ENCODE data around the gene ASAP2. TPM values are rescaled to one million over a fixed set of nuclear protein-coding genes. Genes with fewer than 3 reads are reported as not detected.

Gene ASAP2
- total RNA-seq, 2 experiments from 2014 or later, result 0.27 TPM; not detected in 1

DNA sequence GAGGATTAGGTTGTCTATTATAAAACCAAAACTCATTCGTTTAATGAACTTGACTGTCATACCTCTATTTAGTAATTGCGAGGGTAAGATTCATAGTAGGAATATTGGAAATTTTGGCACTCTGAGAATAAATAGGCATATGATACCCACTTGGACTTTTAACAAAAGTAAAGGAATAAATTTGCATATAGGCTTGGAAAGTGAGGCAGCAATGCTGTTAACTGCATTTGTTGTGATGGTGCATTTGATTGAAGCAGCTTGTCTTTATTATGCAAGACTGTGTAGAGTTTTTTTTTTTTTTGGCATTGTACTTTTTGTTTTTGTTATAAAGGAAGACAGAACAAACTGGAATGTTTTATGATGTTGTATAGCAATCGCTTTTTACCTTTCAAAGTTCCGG is 197.8 kb downstream of the ASAP2 start:
- Histone ChIP-seq H3K9me3 (ENCODE audit: low read length) (no peaks in the 10 kb centered on the region), H4K20me1 (ENCODE audit: insufficient read depth, low read length) (no peaks in the 10 kb centered on the region), H3K9me2 (ENCODE audit: insufficient read depth, low read length) (no peaks in the 10 kb centered on the region), H3K79me2 (ENCODE audit: insufficient read depth, low read depth, low read length) (no peaks in the 10 kb centered on the region), H3K4me1 (ENCODE audit: insufficient read depth, low read length, poor library complexity, severe bottlenecking) (peaks cover 4% of the 10 kb centered on the region), H3K4me2 (ENCODE audit: low read length) (no peak overlapping the region), H3K36me3 (ENCODE audit: insufficient read depth, low read length) (peaks cover 28% of the 10 kb centered on the region; the same call in 1 of the 2 replicates), H2AFZ (ENCODE audit: low read length) (no peak overlapping the region), H3K27ac (ENCODE audit: low read depth, low read length, poor library complexity, severe bottlenecking) (no peak overlapping the region), H3K4me3 (ENCODE audit: low read depth, low read length, poor library complexity, severe bottlenecking) (no peak overlapping the region)
- no peak for DNase-seq (ENCODE audit: low spot score)
- intact Hi-C loops (cut with micrococcal nuclease; ENCODE audit: unreplicated experiment), result no loop called here
- CTCF ChIA-PET (ENCODE audit: unreplicated experiment), result no interaction called here
- no peak for TF ChIP-seq EZH2phosphoT487 (IDR thresholded peaks at IDR 0.05; ENCODE audit: borderline replicate concordance, low read depth, low read length)
- TF ChIP-seq, protein P1, sequence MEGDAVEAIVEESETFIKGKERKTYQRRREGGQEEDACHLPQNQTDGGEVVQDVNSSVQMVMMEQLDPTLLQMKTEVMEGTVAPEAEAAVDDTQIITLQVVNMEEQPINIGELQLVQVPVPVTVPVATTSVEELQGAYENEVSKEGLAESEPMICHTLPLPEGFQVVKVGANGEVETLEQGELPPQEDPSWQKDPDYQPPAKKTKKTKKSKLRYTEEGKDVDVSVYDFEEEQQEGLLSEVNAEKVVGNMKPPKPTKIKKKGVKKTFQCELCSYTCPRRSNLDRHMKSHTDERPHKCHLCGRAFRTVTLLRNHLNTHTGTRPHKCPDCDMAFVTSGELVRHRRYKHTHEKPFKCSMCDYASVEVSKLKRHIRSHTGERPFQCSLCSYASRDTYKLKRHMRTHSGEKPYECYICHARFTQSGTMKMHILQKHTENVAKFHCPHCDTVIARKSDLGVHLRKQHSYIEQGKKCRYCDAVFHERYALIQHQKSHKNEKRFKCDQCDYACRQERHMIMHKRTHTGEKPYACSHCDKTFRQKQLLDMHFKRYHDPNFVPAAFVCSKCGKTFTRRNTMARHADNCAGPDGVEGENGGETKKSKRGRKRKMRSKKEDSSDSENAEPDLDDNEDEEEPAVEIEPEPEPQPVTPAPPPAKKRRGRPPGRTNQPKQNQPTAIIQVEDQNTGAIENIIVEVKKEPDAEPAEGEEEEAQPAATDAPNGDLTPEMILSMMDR (conservative IDR thresholded peaks at IDR 0.05; ENCODE audit: low read length), result no peak
- POLR2A ChIA-PET, result interaction anchor here (0.6 kb wide), 1 partner anchor 582 kb away, joined by 3 read pairs; no protein-coding TSS in a partner anchor
- BruUV-seq (replicated peaks), result no TSS peak

DNA sequence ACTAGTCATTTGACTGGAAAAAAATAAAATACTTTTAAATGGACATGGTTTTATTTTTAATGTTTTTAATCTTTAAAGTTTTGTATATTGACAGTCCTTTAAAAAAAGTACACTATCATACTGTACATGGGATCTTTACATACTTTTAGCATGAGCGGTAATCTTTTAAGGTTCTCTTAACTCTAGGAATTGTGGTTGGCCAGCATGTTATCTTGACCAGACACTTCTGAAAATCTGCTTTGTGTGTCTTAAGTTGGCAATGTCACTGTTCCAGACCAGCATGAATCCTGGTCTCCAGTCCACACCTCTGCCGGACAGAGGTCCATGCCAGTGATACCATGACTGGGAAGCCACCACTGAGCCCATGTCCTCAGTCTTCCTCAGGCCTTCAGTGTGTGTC is 199.0 kb downstream of the ASAP2 start:
- Histone ChIP-seq H3K27ac (ENCODE audit: low read depth, low read length, poor library complexity, severe bottlenecking) (no peak overlapping the region), H3K36me3 (ENCODE audit: insufficient read depth, low read length) (peaks cover 37% of the 10 kb centered on the region), H4K20me1 (ENCODE audit: insufficient read depth, low read length) (no peaks in the 10 kb centered on the region), H3K4me2 (ENCODE audit: low read length) (no peak overlapping the region), H3K4me3 (ENCODE audit: low read depth, low read length, poor library complexity, severe bottlenecking) (no peak overlapping the region), H3K79me2 (ENCODE audit: insufficient read depth, low read depth, low read length) (no peaks in the 10 kb centered on the region), H2AFZ (ENCODE audit: low read length) (no peak overlapping the region), H3K9me3 (ENCODE audit: low read length) (no peaks in the 10 kb centered on the region), H3K9me2 (ENCODE audit: insufficient read depth, low read length) (no peaks in the 10 kb centered on the region), H3K4me1 (ENCODE audit: insufficient read depth, low read length, poor library complexity, severe bottlenecking) (peaks cover 8% of the 10 kb centered on the region)
- no peak for DNase-seq (ENCODE audit: low spot score)
- no peak for TF ChIP-seq EZH2phosphoT487 (IDR thresholded peaks at IDR 0.05; ENCODE audit: borderline replicate concordance, low read depth, low read length)
- TF ChIP-seq, protein P1 (conservative IDR thresholded peaks at IDR 0.05; ENCODE audit: low read length), result no peak
- no TSS peak for BruUV-seq (replicated peaks)
- ChIA-PET POLR2A (no interaction called here), CTCF (ENCODE audit: unreplicated experiment) (no interaction called here)
- intact Hi-C loops (cut with micrococcal nuclease; ENCODE audit: unreplicated experiment), result no loop called here

- no TSS peak for BruUV-seq (replicated peaks)
- H2AFZ ChIP-seq (ENCODE audit: low read length), result no peak overlapping the region
- H3K4me3 ChIP-seq (ENCODE audit: low read depth, low read length, poor library complexity, severe bottlenecking), result no peak overlapping the region
- H3K36me3 ChIP-seq (ENCODE audit: insufficient read depth, low read length), result peaks cover 45% of the 10 kb centered on the region
- no peaks in the 10 kb centered on the region for H3K9me3 ChIP-seq (ENCODE audit: low read length)
- CTCF ChIA-PET (ENCODE audit: unreplicated experiment), result interaction anchor here (0.7 kb wide), 1 partner anchor 1992 kb away, joined by 6 read pairs; no protein-coding TSS in a partner anchor
- POLR2A ChIA-PET, result no interaction called here
- no peaks in the 10 kb centered on the region for H4K20me1 ChIP-seq (ENCODE audit: insufficient read depth, low read length)
- no peaks in the 10 kb centered on the region for H3K79me2 ChIP-seq (ENCODE audit: insufficient read depth, low read depth, low read length)
- H3K9me2 ChIP-seq (ENCODE audit: insufficient read depth, low read length), result no peaks in the 10 kb centered on the region
- DNase-seq (ENCODE audit: low spot score), result no peak
- TF ChIP-seq EZH2phosphoT487 (IDR thresholded peaks at IDR 0.05; ENCODE audit: borderline replicate concordance, low read depth, low read length), result no peak
- TF ChIP-seq, protein P1 (conservative IDR thresholded peaks at IDR 0.05; ENCODE audit: low read length), result no peak
- intact Hi-C loops (cut with micrococcal nuclease; ENCODE audit: unreplicated experiment), result no loop called here
- peaks cover 9% of the 10 kb centered on the region for H3K4me1 ChIP-seq (ENCODE audit: insufficient read depth, low read length, poor library complexity, severe bottlenecking)
- H3K4me2 ChIP-seq (ENCODE audit: low read length), result no peak overlapping the region
- H3K27ac ChIP-seq (ENCODE audit: low read depth, low read length, poor library complexity, severe bottlenecking), result no peak overlapping the region
These were observed 200.1 kb downstream of the ASAP2 start for GRCh38 chr2:9406529-9407362.
